ENCODE results near the gene APOL1.

DNA sequence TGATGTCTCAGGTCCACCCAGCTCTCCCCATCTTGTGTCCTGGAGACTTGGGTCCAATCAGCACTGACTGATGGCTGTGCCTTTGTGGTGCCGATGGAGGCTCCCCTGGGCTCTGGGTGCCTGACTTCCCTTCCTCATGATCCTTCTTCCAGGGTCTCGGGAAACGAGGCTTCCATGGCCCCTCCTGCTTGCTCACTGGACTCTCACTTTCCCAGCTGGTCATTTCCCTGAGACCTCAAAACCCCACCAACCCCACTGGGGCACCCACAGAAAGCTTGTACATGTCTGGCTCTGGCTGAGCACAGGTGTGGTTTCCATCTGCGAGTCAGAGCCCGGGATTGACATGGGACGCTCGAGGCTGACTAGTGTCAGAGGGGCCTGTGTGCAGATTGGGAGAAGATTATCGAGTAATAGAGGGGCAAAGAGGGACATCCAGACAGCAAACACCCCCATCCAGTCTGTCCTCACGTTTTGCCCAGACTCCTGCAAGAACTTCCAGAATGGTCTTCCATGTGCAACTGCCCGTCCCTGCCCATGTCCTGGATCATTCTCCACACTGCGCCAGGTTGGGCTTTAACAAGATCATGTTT is 15.1 kb downstream of the APOL1 start:
- no peak for TF ChIP-seq RCOR1 (IDR thresholded peaks at IDR 0.05; ENCODE audit: low read depth, low read length)
- TF ChIP-seq NPAS2 (CRISPR knock-in tag; IDR thresholded peaks at IDR 0.05; ENCODE audit: borderline replicate concordance), result no peak
- TF ChIP-seq POLR2A (IDR thresholded peaks at IDR 0.05; ENCODE audit: low read length), result no peak
